GM21786 (cell line): Measurements from ENCODE around the gene MCM5.
"Not testable (repeated sequence)": the region's sequence is repeated elsewhere in the genome, so short reads cannot be mapped to it uniquely, and the experiment has no call there.

Experiments used
- ATAC-seq: cut with Tn5 transposase; IDR thresholded peaks from one replicate; pipeline ENCODE4 v1.9.1; 2021; ENCODE audit not compliant: unreplicated experiment

Gene MCM5

GRCh38 chr22:35378621-35379020 is 21.3 kb upstream of the MCM5 start:
- ATAC-seq = no peak

DNA sequence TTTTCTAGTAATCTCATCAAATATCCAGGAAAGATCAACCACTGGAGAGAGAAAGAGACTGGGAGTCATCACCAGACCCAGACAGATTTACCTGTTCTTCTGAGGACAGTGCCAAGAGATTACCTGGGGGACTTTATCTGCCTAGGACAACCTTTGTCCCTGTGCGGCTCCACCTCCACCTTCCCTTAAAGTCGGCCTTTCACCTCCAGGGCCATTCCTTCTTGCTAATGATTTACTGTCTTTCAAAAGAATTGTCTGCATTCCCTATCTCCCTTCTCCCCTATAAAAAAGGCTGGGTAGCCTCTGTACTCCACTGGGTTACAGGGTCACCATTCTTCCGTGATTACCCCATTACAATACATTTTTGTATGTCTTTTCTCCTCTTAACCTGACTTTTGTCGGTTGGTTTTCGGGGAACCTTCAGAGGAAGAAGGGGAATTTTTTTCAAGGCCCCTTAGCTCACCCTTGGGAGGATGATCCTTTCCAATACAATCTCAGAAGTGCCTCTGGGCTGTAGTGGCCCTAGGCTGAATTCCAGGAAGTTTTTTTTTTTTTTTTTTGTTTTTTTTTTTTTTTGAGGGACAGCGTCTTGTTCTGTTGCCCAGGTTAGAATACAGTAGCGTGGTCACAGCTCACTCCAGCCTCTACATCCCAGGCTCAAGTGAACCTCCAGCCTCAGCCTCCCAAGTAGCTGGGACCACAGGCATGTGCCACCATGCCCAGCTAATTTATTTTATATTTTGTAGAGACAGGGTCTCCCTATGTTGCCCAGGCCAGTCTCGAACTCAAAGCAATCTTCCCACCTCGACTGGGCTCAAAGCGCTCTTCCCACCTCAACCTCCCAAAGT is 20.6 kb upstream of the MCM5 start:
- no peak for ATAC-seq

DNA sequence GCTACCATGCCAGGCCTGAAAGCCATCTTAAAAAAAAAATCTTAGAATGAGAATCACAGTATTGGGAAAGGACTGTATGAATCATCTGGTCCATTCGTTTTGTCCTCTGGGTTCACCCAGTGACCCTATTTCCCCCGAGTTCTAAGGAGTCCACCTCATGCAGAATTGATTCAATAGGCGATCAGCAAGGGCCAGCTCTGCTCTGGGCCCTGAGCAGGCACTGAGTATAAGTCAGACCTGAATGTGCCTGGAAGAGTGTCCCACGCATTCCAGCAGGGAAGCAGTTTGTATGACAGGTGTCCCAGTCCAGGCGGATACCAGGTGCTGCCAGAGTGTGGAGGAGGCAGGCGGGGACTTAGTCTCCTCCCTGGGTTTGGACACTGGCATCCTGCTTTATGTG is 19.9 kb upstream of the MCM5 start:
- ATAC-seq = no peak

GRCh38 chr22:35380537-35381423 is 19.2 kb upstream of the MCM5 start, which contains the start of gene HMOX1:
Gene HMOX1, plus strand, starts transcription at chr22:35381096. Its CDS starts 78 bp downstream, at chr22:35381174.
- ATAC-seq = peak; percentile 46

DNA sequence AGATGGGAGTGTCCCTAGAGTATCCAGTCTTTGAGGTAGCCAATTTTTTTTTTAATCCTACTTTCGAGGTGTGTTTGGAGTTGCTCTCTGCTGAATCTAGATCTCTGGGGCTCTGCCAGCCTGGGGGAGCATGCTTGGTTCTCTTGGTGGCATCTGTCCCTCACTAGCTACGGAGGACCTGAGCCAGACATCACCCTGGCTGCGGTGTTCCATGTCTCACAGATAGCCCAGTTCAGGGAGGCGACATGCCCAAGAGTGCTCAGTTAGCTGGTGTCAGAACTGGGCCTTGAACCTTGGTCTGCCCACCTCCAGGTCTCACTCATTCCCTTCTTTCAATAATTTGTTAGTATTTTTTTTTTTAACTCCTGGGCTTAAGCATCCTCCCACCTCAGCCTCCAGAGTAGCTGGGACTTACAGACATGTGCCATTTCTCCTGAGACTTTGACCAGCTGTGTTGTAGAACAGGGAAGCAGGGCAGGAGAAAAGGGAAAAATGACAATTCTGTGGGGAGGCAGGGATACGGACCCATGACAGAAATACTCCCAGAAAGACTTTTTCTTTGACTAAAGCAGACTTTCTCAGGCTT is 18.4 kb upstream of the MCM5 start:
- ATAC-seq = no peak

GRCh38 chr22:35383679-35384071 is 16.3 kb upstream of the MCM5 start:
- ATAC-seq = no peak

DNA sequence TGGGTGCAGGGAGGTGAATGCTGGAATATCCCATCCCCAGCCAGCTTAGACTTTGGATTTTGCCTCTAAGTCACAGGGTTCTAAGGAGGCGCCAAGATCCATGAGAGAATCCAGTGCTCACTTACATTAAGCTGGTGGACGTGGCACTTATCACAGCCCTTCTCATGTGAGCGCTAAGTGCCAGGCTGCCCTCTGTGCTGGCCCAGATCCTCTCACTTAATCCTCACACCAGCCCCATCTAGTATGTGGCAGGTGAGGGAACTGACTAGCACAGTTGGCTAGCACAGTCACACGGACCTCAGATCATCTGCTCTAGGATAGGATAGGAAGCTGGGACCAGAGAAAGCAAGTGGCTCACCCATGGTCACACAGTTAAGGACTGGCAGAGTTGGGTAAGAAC is 15.4 kb upstream of the MCM5 start:
- ATAC-seq = no peak

- no peak for ATAC-seq
Measured at GRCh38 chr22:35384975-35385588, 14.9 kb upstream of the MCM5 start.

GRCh38 chr22:35386670-35387288 is 13.2 kb upstream of the MCM5 start:
- no peak for ATAC-seq

GRCh38 chr22:35390933-35391332 is 9.0 kb upstream of the MCM5 start:
- no peak for ATAC-seq

- ATAC-seq = peak; percentile 61
Measured at GRCh38 chr22:35392357-35392756, 7.6 kb upstream of the MCM5 start.

DNA sequence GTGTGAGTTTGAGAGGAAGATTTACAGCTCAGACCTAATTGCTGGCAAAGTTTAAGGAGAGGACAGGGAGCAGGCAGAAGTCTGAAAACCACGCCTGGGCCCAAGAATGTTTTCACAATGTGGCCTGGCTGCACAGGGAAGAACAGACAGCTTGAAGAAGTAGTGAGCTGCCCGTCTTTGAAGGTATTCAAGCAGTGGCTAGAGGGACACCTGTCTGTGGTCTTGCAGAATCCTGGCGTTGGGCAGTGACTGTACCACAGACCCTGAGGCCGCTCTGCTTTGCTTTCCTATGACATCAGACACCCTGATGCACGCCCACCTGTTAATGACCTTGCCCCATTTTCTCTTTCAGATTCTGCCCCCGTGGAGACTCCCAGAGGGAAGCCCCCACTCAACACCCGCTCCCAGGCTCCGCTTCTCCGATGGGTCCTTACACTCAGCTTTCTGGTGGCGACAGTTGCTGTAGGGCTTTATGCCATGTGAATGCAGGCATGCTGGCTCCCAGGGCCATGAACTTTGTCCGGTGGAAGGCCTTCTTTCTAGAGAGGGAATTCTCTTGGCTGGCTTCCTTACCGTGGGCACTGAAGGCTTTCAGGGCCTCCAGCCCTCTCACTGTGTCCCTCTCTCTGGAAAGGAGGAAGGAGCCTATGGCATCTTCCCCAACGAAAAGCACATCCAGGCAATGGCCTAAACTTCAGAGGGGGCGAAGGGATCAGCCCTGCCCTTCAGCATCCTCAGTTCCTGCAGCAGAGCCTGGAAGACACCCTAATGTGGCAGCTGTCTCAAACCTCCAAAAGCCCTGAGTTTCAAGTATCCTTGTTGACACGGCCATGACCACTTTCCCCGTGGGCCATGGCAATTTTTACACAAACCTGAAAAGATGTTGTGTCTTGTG is 6.6 kb upstream of the MCM5 start:
- ATAC-seq = no peak

GRCh38 chr22:35394011-35394312 is 6.0 kb upstream of the MCM5 start:
- no peak for ATAC-seq

DNA sequence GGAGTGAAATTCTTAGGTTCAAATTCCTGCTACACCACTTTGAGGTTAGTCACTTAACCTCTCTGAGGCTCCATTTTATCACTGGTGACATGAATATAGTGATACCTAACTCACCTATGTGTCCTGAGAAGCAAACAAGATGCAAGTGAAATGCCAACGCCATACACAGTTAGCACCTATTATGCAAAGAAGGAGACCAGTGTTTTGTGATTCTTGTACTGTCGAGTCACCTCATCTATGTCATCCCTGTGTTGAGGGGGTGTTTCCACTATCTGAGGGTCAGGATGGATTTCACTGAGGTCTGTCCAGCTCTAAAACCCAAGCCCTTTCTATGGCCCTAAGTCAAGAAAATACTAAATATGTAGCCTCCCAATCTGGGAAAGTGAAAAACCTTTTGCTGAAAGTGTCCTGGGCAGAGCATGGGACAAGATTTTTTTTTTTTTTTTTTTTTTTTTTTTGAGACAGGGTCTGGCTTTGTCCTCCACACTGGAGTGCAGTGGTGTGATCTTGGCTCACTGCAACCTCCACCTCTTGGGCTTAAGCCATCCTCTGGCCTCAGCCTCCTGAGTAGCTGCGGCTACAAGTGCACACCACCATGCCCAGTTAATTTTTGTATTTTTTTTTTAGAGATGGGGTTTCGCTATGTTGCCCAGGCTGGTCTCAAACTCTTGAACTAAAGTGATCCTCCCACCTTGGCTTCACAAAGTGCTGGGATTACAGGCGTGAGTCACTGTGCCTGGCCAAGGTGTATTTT is 5.0 kb upstream of the MCM5 start:
- no peak for ATAC-seq

GRCh38 chr22:35396622-35397021 is 3.3 kb upstream of the MCM5 start:
- not testable (repeated sequence) for ATAC-seq

DNA sequence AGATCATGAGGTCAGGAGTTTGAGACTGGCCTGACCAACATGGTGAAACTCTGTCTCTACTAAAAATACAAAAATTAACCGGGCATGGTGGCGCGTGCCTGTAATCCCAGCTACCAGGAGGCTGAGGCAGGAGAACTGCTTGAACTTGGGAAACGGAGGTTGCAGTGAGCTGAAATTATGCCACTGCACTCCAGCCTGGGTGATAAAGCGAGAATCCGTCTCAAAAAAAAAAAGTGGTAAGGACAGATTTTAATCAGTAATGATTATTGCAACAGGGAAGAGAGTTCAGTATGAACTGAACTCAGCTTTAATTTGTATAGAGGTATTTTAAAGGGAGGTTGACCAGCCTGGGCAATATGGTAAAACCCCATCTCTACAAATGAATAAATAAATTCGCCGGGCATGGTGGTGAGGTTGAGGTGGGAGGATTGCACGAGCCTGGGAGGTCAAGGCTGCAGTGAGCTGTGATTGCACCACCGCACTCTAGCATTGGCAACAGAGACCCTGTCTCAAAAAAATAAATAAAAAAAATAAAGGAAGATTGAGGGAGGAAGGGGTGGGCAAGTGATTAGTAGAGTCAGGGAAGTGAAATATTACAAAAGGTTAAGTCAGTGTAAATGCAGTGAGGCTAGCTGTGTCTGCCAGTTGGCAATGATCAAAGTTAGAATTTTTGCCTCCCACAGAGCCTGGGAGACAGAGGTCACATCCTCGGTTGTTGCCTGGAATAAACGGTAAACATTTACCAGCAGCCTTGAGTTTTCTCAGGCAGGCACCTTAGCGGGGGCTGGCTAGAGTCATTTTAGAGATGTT is 2.6 kb upstream of the MCM5 start:
- no peak for ATAC-seq

DNA sequence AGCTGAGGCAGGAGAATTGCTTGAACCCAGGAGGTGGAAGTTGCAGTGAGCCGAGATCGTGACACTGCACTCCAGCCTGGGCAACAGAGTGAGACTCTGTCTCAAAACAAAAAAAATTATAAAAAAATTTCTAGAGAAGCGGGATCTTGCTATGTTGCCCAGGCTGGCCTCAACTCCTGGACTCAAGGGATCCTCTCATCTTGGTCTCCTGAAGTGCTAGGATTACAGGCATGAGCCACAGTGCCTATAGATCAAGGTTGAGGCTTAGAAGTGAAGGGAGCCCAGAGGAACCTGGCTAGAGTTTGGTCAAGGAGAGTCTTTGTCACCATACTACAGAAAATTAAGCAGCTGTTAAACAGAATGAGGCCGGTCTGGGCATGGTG is 1.4 kb upstream of the MCM5 start:
- ATAC-seq = no peak

GRCh38 chr22:35399114-35399677 is 744 bp upstream of the MCM5 start:
- no peak for ATAC-seq
